BLaER1 treated with 17β-estradiol and CSF1 and Interleukin-3, amounts not matched to agents 10 nM and 100 nM (cell line): ENCODE measurements around the gene KIAA0930.
A peak's percentile ranks its signal among the peaks of the same experiment; 100 is the strongest.
"Not testable (repeated sequence)": the region's sequence is repeated elsewhere in the genome, so short reads cannot be mapped to it uniquely, and the experiment has no call there.

Experiments used
- H3K27ac ChIP-seq, 11 experiments: shearing (Covaris generic); formaldehyde crosslinking; 2 replicates each; pipeline ENCODE4 v1.8.1; 2022
- H3K27me3 ChIP-seq, 11 experiments: shearing (Covaris generic); formaldehyde crosslinking; 2 replicates each; pipeline ENCODE4 v1.8.1; 2022
- H3K36me3 ChIP-seq, 11 experiments: shearing (Covaris generic); formaldehyde crosslinking; 2 replicates each; pipeline ENCODE4 v1.8.1; 2022
- H3K4me1 ChIP-seq, 10 experiments: shearing (Covaris generic); formaldehyde crosslinking; 2 replicates each; pipeline ENCODE4 v1.8.1; 2022
- H3K4me2 ChIP-seq, 11 experiments: shearing (Covaris generic); formaldehyde crosslinking; 2 replicates each; pipeline ENCODE4 v1.8.1; 2022
- H3K4me3 ChIP-seq, 10 experiments: shearing (Covaris generic); formaldehyde crosslinking; 2 replicates each; pipeline ENCODE4 v1.8.1; 2022
- H3K9ac ChIP-seq, 11 experiments: shearing (Covaris generic); formaldehyde crosslinking; 2 replicates each; pipeline ENCODE4 v1.8.1; 2022
- H3K9me3 ChIP-seq, 11 experiments: shearing (Covaris generic); formaldehyde crosslinking; replicated peaks in 1 of 11; 2 replicates each; pipeline ENCODE4 v1.8.1; 2022
- H4K20me1 ChIP-seq, 11 experiments: shearing (Covaris generic); formaldehyde crosslinking; 2 replicates each; pipeline ENCODE4 v1.8.1; 2022
- Cebpa-rat ChIP-seq, 11 experiments: shearing (Covaris generic); IDR thresholded peaks; 2 replicates each; pipeline ENCODE4 v1.8.1; 2022

KIAA0930 gene

GRCh38 chr22:45192701-45193187 lies 48.0 kb downstream of the KIAA0930 start:
- Histone ChIP-seq H3K4me2 (no peak overlapping the region), H3K9me3 (no peaks in the 10 kb centered on the region), H3K27ac (no peak overlapping the region), H3K4me1 (peaks cover 0 to 5% (median 0%) of the 10 kb centered on the region in 10 experiments; a peak in 1 of 20 replicates), H4K20me1 (peaks cover 16 to 88% (median 44%) of the 10 kb centered on the region in 11 experiments; a peak in 19 of 22 replicates), H3K36me3 (peaks cover 46 to 91% (median 63%) of the 10 kb centered on the region in 11 experiments), H3K4me3 (no peak overlapping the region), H3K27me3 (no peaks in the 10 kb centered on the region), H3K9ac (peak overlapping the region in 1 of 11 experiments; percentile 9; a peak in 1 of 22 replicates)
- TF ChIP-seq Cebpa-rat (IDR thresholded peaks at IDR 0.05) = no peak

DNA sequence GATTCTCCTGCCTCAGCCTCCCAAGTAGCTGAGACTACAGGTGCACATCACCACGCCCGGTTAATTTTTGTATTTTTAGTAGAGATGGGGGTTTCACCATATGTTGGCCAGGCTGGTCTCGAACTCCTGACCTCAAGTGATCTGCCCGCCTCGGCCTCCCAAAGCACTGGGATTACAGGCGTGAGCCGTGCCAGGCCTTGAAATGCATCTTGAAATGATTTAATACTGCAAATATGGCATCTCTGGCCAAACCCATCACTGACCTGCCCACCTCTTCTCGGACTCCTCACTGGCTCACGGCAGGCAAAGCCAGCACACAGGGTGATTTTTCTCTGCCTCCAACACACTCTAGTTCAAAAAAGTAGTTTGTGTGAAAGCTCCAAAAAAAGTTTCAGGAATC lies 48.9 kb downstream of the KIAA0930 start:
- H3K9me3 ChIP-seq = not testable (repeated sequence)

GRCh38 chr22:45190202-45190872 lies 50.4 kb downstream of the KIAA0930 start:
- Histone ChIP-seq H3K4me1 (peaks cover 0 to 12% (median 6%) of the 10 kb centered on the region in 10 experiments; a peak in 12 of 20 replicates), H3K9me3 (no peaks in the 10 kb centered on the region), H4K20me1 (peaks cover 30 to 92% (median 59%) of the 10 kb centered on the region in 11 experiments; a peak in 21 of 22 replicates), H3K4me3 (no peak overlapping the region), H3K36me3 (peaks cover 44 to 91% (median 57%) of the 10 kb centered on the region in 11 experiments), H3K27me3 (no peaks in the 10 kb centered on the region), H3K4me2 (no peak overlapping the region), H3K27ac (no peak overlapping the region), H3K9ac (no peak overlapping the region)
- no peak for TF ChIP-seq Cebpa-rat (IDR thresholded peaks at IDR 0.05)

More for the DNA sequence above, 48.9 kb downstream of the KIAA0930 start:
- H3K4me1 ChIP-seq, H3K27me3 ChIP-seq, H3K27ac ChIP-seq, H3K9ac ChIP-seq, H3K4me3 ChIP-seq, H3K4me2 ChIP-seq: not testable (repeated sequence)
- peaks cover 18 to 90% (median 51%) of the 10 kb centered on the region in 11 experiments; a peak in 20 of 22 replicates for H4K20me1 ChIP-seq
- peaks cover 44 to 91% (median 58%) of the 10 kb centered on the region in 11 experiments for H3K36me3 ChIP-seq

- H3K27ac ChIP-seq = no peak overlapping the region
- peaks cover 49 to 92% (median 62%) of the 10 kb centered on the region in 11 experiments for H3K36me3 ChIP-seq
- TF ChIP-seq Cebpa-rat (IDR thresholded peaks at IDR 0.05) = no peak
- H3K9me3 ChIP-seq = no peaks in the 10 kb centered on the region
- no peak overlapping the region for H3K4me3 ChIP-seq
- no peaks in the 10 kb centered on the region for H3K27me3 ChIP-seq
- peaks cover 0 to 12% (median 6%) of the 10 kb centered on the region in 10 experiments; a peak in 12 of 20 replicates for H3K4me1 ChIP-seq
- H3K4me2 ChIP-seq = no peak overlapping the region
- H4K20me1 ChIP-seq = peaks cover 32 to 91% (median 71%) of the 10 kb centered on the region in 11 experiments; a peak in 21 of 22 replicates
- H3K9ac ChIP-seq = no peak overlapping the region
Observed at GRCh38 chr22:45188779-45189178, 51.9 kb downstream of the KIAA0930 start.

- Histone ChIP-seq H3K27me3 (no peaks in the 10 kb centered on the region), H3K4me2 (no peak overlapping the region), H4K20me1 (peaks cover 36 to 89% (median 76%) of the 10 kb centered on the region in 11 experiments; a peak in 21 of 22 replicates), H3K9ac (no peak overlapping the region), H3K27ac (no peak overlapping the region), H3K4me1 (peaks cover 0 to 12% (median 6%) of the 10 kb centered on the region in 10 experiments; a peak in 12 of 20 replicates), H3K4me3 (no peak overlapping the region), H3K9me3 (no peaks in the 10 kb centered on the region), H3K36me3 (peaks cover 57 to 92% (median 69%) of the 10 kb centered on the region in 11 experiments)
- TF ChIP-seq Cebpa-rat (IDR thresholded peaks at IDR 0.05) = no peak
Observed at GRCh38 chr22:45187891-45188290, 52.8 kb downstream of the KIAA0930 start.

DNA sequence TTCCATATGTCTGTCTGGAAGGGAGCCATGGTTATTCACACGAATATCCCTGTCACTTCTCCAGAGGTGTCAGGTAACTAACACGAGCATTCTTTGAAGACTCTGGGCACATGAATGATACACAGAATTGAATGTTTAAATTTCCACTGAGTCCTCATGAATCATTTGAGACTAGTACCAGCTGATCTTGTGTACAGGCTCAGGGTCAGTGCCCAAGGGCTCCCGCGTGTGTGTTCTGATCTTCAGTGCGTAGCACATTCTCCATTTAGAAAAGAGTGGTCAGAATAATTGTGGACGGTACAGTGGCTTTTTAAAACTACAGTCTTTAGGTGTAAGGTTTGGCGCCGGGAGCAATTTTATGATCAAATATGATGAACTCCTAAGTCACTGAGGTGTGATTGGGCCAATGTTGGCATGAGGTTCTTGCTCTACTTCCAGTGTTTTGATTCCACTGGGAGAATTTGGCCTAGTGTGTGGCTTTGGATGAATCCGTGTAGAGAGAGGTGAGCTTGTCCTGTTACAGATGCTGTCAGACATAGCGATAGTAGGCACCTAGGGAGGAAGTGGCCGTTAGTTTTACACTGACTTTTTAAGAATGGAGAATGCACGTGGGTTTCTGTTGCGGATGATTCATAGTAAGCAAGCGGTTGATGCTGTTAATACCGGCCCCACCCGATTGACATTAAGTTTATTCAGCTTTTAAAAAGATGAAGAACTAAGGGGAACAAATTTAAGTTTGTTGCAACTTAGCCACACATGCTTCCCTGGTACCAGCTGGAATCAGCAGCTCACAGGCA lies 54.8 kb downstream of the KIAA0930 start:
- H3K36me3 ChIP-seq = peaks cover 72 to 95% (median 86%) of the 10 kb centered on the region in 11 experiments
- H3K27ac ChIP-seq = peak overlapping the region in 3 of 11 experiments; percentile 18 to 35 (median 27); a peak in 2 of 22 replicates
- H4K20me1 ChIP-seq = peaks cover 41 to 98% (median 88%) of the 10 kb centered on the region in 11 experiments; a peak in 21 of 22 replicates
- H3K4me3 ChIP-seq = no peak overlapping the region
- H3K4me1 ChIP-seq = peaks cover 0 to 12% (median 6%) of the 10 kb centered on the region in 10 experiments; a peak in 11 of 20 replicates
- no peaks in the 10 kb centered on the region for H3K27me3 ChIP-seq
- peak overlapping the region in 3 of 11 experiments; percentile 25 to 31 (median 31); a peak in 5 of 22 replicates for H3K4me2 ChIP-seq
- H3K9ac ChIP-seq = peak overlapping the region in 3 of 11 experiments; percentile 7 to 32 (median 17); a peak in 3 of 22 replicates
- TF ChIP-seq Cebpa-rat (IDR thresholded peaks at IDR 0.05) = no peak
- no peaks in the 10 kb centered on the region for H3K9me3 ChIP-seq

- Histone ChIP-seq H3K9ac (peak overlapping the region in 2 of 11 experiments; percentile 3 to 19; a peak in 1 of 22 replicates), H3K4me3 (no peak overlapping the region), H3K36me3 (peaks cover 85 to 99% (median 97%) of the 10 kb centered on the region in 11 experiments), H3K4me2 (no peak overlapping the region), H3K9me3 (no peaks in the 10 kb centered on the region), H3K4me1 (peaks cover 0 to 20% (median 7%) of the 10 kb centered on the region in 10 experiments; a peak in 13 of 20 replicates), H3K27ac (peak overlapping the region in 1 of 11 experiments; percentile 3; a peak in 1 of 22 replicates), H3K27me3 (no peaks in the 10 kb centered on the region), H4K20me1 (peaks cover 61 to 98% (median 92%) of the 10 kb centered on the region in 11 experiments)
- no peak for TF ChIP-seq Cebpa-rat (IDR thresholded peaks at IDR 0.05)
Observed at GRCh38 chr22:45183974-45184373, 56.7 kb downstream of the KIAA0930 start.

DNA sequence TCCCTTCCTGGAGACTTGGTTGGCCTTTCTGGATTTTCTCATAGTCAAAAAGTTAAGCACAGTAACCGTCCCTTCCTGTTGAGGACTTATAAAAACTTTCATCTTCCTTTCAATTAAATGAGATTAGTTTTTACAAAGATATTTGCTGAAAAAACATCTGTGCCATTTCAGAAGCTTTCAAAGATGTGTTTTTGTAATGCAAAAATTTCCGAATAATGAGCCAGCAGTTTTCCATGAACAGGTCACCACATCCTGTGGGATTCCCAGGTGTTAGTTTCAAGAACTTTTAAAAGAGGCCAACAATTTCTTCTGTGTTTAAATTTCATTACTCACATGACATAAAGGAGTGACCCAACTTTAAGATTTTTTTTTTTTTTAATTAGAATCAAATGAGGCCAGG lies 58.9 kb downstream of the KIAA0930 start:
- TF ChIP-seq Cebpa-rat (IDR thresholded peaks at IDR 0.05) = no peak
- H3K9ac ChIP-seq = no peak overlapping the region
- no peak overlapping the region for H3K4me3 ChIP-seq
- no peak overlapping the region for H3K27ac ChIP-seq
- H3K9me3 ChIP-seq = no peaks in the 10 kb centered on the region
- peaks cover 68 to 98% (median 94%) of the 10 kb centered on the region in 11 experiments for H4K20me1 ChIP-seq
- peaks cover 0 to 23% (median 8%) of the 10 kb centered on the region in 10 experiments; a peak in 13 of 20 replicates for H3K4me1 ChIP-seq
- peaks cover 87 to 99% (median 97%) of the 10 kb centered on the region in 11 experiments for H3K36me3 ChIP-seq
- H3K27me3 ChIP-seq = no peaks in the 10 kb centered on the region
- H3K4me2 ChIP-seq = no peak overlapping the region
